GM12878 (cell line): ENCODE results near the gene BTBD9. TPM values are rescaled to one million over a fixed set of nuclear protein-coding genes. Genes with fewer than 3 reads are reported as not detected.

Experiments used
- ASH2L ChIP-seq: fragments of 300-600, 200-600 bp; sonication (generic); IDR thresholded peaks from 2 replicates; pipeline ENCODE4 v1.6.1; 2017; ENCODE audit warnings: low read depth, mild to moderate bottlenecking, borderline replicate concordance
- BCL11A ChIP-seq: IDR thresholded peaks from 2 replicates; pipeline ENCODE4 v1.6.1; 2011; ENCODE audit warnings: low read depth, low read length
- CBX5 ChIP-seq: sonication (generic); IDR thresholded peaks from 2 replicates; pipeline ENCODE4 v1.6.1; 2016; ENCODE audit warnings: low read depth, moderate library complexity, mild to moderate bottlenecking, inconsistent platforms
- DPF2 ChIP-seq: fragments of 450-650 bp; IDR thresholded peaks from 2 replicates; pipeline ENCODE4 v1.6.1; 2017; ENCODE audit warnings: mild to moderate bottlenecking
- EP300 ChIP-seq, 2 experiments: fragments of 150-350 bp in 1 of 2; IDR thresholded peaks; 2 replicates each; pipeline ENCODE4 v1.6.1; 2011 to 2012; ENCODE audit warnings: low read depth in 2 of 2, low read length in 2 of 2, borderline replicate concordance in 1 of 2, improper control_type of control experiment in 1 of 2, inconsistent platforms in 1 of 2; ENCODE audit not compliant: control insufficient read depth in 1 of 2
- FOXM1 ChIP-seq: IDR thresholded peaks from 2 replicates; pipeline ENCODE4 v1.6.1; 2012; ENCODE audit warnings: low read depth, mild to moderate bottlenecking, inconsistent platforms, low read length, moderate library complexity
- GABPA ChIP-seq: IDR thresholded peaks from 2 replicates; pipeline ENCODE4 v1.6.1; 2014; ENCODE audit warnings: antibody characterized with exemption, low read depth, mild to moderate bottlenecking, inconsistent platforms
- HDAC2 ChIP-seq: fragments of 200-600 bp; sonication (generic); IDR thresholded peaks from 2 replicates; pipeline ENCODE4 v1.6.1; 2017
- JUNB ChIP-seq: IDR thresholded peaks from 2 replicates; pipeline ENCODE4 v1.6.1; 2016; ENCODE audit warnings: antibody characterized with exemption, mild to moderate bottlenecking
- MYB ChIP-seq: fragments of 150-350 bp; IDR thresholded peaks from 2 replicates; pipeline ENCODE4 v1.6.1; 2014; ENCODE audit warnings: mild to moderate bottlenecking, low read depth, low read length, borderline replicate concordance
- NFXL1 ChIP-seq: fragments of 450-650 bp; IDR thresholded peaks from 2 replicates; pipeline ENCODE4 v1.6.1; 2017; ENCODE audit warnings: antibody characterized with exemption, mild to moderate bottlenecking, borderline replicate concordance
- NFYB ChIP-seq: IDR thresholded peaks from 2 replicates; pipeline ENCODE4 v1.6.1; 2011; ENCODE audit warnings: low read depth, mild to moderate bottlenecking, low read length, improper control_type of control experiment, moderate library complexity; ENCODE audit not compliant: insufficient read depth
- NR2C2 ChIP-seq: IDR thresholded peaks from 2 replicates; pipeline ENCODE4 v1.6.1; 2011; ENCODE audit warnings: borderline replicate concordance, low read depth; ENCODE audit not compliant: control insufficient read depth, insufficient read length
- PML ChIP-seq: IDR thresholded peaks from 2 replicates; pipeline ENCODE4 v1.6.1; 2012; ENCODE audit warnings: low read length, inconsistent platforms
- POLR2AphosphoS2 ChIP-seq: IDR thresholded peaks from 2 replicates; pipeline ENCODE4 v1.6.1; 2011; ENCODE audit warnings: low read depth, mild to moderate bottlenecking, low read length, improper control_type of control experiment, moderate library complexity
- RCOR1 ChIP-seq: conservative IDR thresholded peaks from 2 replicates; pipeline ENCODE4 v1.6.1; 2012; ENCODE audit warnings: low read depth, low read length, improper control_type of control experiment
- RUNX3 ChIP-seq: IDR thresholded peaks from 2 replicates; pipeline ENCODE4 v1.6.1; 2012; ENCODE audit warnings: low read length, inconsistent platforms
- SMAD1 ChIP-seq: fragments of 450-650 bp; IDR thresholded peaks from 2 replicates; pipeline ENCODE4 v1.6.1; 2018; ENCODE audit warnings: mild to moderate bottlenecking, low read depth; ENCODE audit not compliant: partially characterized antibody
- STAT3 ChIP-seq: IDR thresholded peaks from 2 replicates; pipeline ENCODE4 v1.6.1; 2011; ENCODE audit warnings: low read depth, low read length, improper control_type of control experiment
- TBL1XR1 ChIP-seq: IDR thresholded peaks from 2 replicates; pipeline ENCODE4 v1.6.1; 2012; ENCODE audit warnings: low read depth, low read length, improper control_type of control experiment
- YBX1 ChIP-seq: fragments of 450-650 bp; IDR thresholded peaks from 2 replicates; pipeline ENCODE4 v1.6.1; 2016; ENCODE audit warnings: antibody characterized with exemption
- ZNF217 ChIP-seq: fragments of 450-650 bp; IDR thresholded peaks from 2 replicates; pipeline ENCODE4 v1.6.1; 2017; ENCODE audit warnings: antibody characterized with exemption, mild to moderate bottlenecking
- polyA plus RNA-seq, 11 experiments: library from polyadenylated mRNA; depleted of rRNA in 4 of 11; unstranded in 6 of 11; stranded (reverse) in 5 of 11; fragments of >200 nt; fragmentation: Nextera tagmentation in 4 of 11; fragmentation: Illumina TruSeq in 1 of 11; extraction: Ambion mirVana in 4 of 11; extraction: Trizol in 1 of 11; gene quantifications; 1 replicate in 1 of 11; 2 replicates in 10 of 11; pipeline versions ENCODE4 v1.2.1 to v1.2.3, GENCODE V29; 2011 to 2016; ENCODE audit warnings: inconsistent platforms in 2 of 11, missing spikeins in 2 of 11, low read depth in 1 of 11
- total RNA-seq, 4 experiments: library from RNA; depleted of rRNA in 3 of 4; stranded (reverse); fragments of >200 nt in 3 of 4; fragmentation: Illumina TruSeq in 1 of 4; extraction: Trizol in 1 of 4; gene quantifications; 2 replicates each; pipeline versions ENCODE4 v1.2.1 to v1.2.3, GENCODE V29; 2013 to 2021
- TF ChIP-seq, protein P1 (sequence below): fragments of 450-650 bp; IDR thresholded peaks from 2 replicates; pipeline ENCODE4 v1.6.1; 2017; ENCODE audit warnings: borderline replicate concordance
- TF ChIP-seq, protein P2 (sequence below): fragments of 450-650 bp; IDR thresholded peaks from 2 replicates; pipeline ENCODE4 v1.6.1; 2016; ENCODE audit warnings: mild to moderate bottlenecking, moderate library complexity, borderline replicate concordance
- TF ChIP-seq, protein P3 (sequence below): IDR thresholded peaks from 2 replicates; pipeline ENCODE4 v1.6.1; 2012; ENCODE audit warnings: low read depth, low read length, improper control_type of control experiment
- TF ChIP-seq, protein P4 (sequence below): IDR thresholded peaks from 2 replicates; pipeline ENCODE4 v1.6.1; 2011; ENCODE audit warnings: low read depth, low read length, improper control_type of control experiment, borderline replicate concordance

BTBD9 gene
- total and polyA plus RNA-seq, 10 of the 15 experiments (the other 5 are each of a cell fraction or from before 2014, with no cell fraction given), result 0.22 to 8.6 (median 4.6) TPM

DNA sequence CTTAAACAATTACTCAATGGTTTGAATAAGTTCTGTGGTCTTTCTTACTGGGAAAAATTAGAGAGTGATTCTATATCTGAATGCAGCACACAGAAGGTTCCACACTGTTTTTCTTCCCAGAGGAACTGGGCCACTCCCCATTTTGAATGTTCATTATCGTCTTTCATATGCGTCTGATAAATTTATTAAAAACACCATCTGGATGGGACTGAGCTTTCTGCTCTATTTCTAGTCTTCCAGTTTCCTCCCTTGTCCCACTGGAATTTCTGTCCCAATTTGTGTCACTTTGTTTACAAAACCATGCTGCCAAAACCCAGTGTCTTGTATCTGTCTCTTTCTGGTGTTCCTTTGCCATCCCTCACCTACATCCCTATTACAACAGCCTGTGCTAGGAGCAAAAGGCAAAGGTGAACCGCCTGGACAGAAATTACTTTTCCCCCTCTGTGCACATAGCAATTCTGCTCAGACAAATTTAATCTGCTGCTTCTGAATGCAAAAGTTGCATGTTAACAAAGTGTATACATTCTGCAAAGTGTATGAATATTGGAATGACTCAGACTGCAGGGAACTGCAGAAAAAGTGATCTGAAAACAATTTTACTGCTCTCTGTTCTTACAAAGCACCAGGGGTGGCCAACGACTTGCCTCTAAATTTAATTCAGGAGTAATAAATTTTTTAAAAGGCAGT, 333.6 kb downstream of the BTBD9 start (continued):
- TF ChIP-seq NR2C2, result no peak
- TF ChIP-seq RCOR1, result no peak
- peak; percentile 61; the same call in 1 of the 2 replicates for TF ChIP-seq CBX5
- no peak for TF ChIP-seq NFYB
- no peak for TF ChIP-seq YBX1
- TF ChIP-seq ASH2L, result no peak
- TF ChIP-seq ZNF217, result no peak
- TF ChIP-seq, protein P1, sequence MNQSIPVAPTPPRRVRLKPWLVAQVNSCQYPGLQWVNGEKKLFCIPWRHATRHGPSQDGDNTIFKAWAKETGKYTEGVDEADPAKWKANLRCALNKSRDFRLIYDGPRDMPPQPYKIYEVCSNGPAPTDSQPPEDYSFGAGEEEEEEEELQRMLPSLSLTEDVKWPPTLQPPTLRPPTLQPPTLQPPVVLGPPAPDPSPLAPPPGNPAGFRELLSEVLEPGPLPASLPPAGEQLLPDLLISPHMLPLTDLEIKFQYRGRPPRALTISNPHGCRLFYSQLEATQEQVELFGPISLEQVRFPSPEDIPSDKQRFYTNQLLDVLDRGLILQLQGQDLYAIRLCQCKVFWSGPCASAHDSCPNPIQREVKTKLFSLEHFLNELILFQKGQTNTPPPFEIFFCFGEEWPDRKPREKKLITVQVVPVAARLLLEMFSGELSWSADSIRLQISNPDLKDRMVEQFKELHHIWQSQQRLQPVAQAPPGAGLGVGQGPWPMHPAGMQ, result no peak
- TF ChIP-seq, protein P2, sequence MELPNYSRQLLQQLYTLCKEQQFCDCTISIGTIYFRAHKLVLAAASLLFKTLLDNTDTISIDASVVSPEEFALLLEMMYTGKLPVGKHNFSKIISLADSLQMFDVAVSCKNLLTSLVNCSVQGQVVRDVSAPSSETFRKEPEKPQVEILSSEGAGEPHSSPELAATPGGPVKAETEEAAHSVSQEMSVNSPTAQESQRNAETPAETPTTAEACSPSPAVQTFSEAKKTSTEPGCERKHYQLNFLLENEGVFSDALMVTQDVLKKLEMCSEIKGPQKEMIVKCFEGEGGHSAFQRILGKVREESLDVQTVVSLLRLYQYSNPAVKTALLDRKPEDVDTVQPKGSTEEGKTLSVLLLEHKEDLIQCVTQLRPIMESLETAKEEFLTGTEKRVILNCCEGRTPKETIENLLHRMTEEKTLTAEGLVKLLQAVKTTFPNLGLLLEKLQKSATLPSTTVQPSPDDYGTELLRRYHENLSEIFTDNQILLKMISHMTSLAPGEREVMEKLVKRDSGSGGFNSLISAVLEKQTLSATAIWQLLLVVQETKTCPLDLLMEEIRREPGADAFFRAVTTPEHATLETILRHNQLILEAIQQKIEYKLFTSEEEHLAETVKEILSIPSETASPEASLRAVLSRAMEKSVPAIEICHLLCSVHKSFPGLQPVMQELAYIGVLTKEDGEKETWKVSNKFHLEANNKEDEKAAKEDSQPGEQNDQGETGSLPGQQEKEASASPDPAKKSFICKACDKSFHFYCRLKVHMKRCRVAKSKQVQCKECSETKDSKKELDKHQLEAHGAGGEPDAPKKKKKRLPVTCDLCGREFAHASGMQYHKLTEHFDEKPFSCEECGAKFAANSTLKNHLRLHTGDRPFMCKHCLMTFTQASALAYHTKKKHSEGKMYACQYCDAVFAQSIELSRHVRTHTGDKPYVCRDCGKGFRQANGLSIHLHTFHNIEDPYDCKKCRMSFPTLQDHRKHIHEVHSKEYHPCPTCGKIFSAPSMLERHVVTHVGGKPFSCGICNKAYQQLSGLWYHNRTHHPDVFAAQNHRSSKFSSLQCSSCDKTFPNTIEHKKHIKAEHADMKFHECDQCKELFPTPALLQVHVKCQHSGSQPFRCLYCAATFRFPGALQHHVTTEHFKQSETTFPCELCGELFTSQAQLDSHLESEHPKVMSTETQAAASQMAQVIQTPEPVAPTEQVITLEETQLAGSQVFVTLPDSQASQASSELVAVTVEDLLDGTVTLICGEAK, result no peak
- peak; percentile 46; the same call in 1 of the 2 replicates for TF ChIP-seq DPF2
- TF ChIP-seq FOXM1, result peak; percentile 67
- no peak for TF ChIP-seq NFXL1
- 0 out of 2 replicates have a peak, but pooled peaks have one; percentile 48 for TF ChIP-seq MYB
- peak; percentile 33 to 61; a peak in 2 of 4 replicates for TF ChIP-seq EP300 (IDR thresholded peaks at IDR 0.05; ENCODE audit: borderline replicate concordance in 1 of 2, control insufficient read depth in 1 of 2, low read depth in 2 of 2, low read length in 2 of 2)
- no peak for TF ChIP-seq POLR2AphosphoS2
- peak; percentile 80 for TF ChIP-seq JUNB
- TF ChIP-seq BCL11A, result 0 out of 2 replicates have a peak, but pooled peaks have one; percentile 25
- no peak for TF ChIP-seq HDAC2
- no peak for TF ChIP-seq GABPA
- TF ChIP-seq, protein P3, sequence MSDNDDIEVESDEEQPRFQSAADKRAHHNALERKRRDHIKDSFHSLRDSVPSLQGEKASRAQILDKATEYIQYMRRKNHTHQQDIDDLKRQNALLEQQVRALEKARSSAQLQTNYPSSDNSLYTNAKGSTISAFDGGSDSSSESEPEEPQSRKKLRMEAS, result no peak
- TF ChIP-seq RUNX3, result peak; percentile 26; the same call in 1 of the 2 replicates
- TF ChIP-seq TBL1XR1, result 0 out of 2 replicates have a peak, but pooled peaks have one; percentile 33
- TF ChIP-seq, protein P4, sequence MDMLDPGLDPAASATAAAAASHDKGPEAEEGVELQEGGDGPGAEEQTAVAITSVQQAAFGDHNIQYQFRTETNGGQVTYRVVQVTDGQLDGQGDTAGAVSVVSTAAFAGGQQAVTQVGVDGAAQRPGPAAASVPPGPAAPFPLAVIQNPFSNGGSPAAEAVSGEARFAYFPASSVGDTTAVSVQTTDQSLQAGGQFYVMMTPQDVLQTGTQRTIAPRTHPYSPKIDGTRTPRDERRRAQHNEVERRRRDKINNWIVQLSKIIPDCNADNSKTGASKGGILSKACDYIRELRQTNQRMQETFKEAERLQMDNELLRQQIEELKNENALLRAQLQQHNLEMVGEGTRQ, result no peak
- no peak for TF ChIP-seq STAT3
- TF ChIP-seq SMAD1, result no peak
- peak; percentile 51; the same call in 1 of the 2 replicates for TF ChIP-seq PML
